ENCODE results near the gene SLC16A10.
"Not testable (repeated sequence)": the region's sequence is repeated elsewhere in the genome, so short reads cannot be mapped to it uniquely, and the experiment has no call there.

SLC16A10 gene

DNA sequence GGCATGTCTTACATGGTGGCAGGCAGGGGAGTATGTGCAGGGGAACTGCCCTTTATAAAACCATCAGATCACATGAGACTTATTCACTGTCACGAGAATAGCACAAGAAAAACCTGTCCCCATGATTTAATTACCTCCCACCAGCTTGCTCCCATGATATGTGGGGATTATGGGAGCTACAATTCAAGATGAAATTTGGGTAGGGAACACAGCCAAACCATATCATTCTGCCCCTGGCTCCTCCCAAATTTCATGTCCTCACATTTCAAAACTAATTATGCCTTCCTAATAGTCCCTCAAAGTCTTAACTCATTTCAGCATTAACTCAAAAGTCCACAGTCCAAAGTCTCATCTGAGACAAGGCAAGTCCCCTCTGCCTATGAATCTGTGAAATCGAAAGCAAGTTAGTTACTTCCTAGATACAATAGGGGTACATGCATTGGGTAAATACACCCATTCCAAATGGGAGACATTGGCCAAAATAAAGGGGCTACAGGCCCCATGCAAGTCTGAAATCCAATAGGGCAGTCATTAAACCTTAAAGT, 102.4 kb downstream of the SLC16A10 start:
- DNase-seq, result not testable (repeated sequence)

GRCh38 chr6:111190637-111191036, 103.3 kb downstream of the SLC16A10 start:
- DNase-seq, result no peak

DNA sequence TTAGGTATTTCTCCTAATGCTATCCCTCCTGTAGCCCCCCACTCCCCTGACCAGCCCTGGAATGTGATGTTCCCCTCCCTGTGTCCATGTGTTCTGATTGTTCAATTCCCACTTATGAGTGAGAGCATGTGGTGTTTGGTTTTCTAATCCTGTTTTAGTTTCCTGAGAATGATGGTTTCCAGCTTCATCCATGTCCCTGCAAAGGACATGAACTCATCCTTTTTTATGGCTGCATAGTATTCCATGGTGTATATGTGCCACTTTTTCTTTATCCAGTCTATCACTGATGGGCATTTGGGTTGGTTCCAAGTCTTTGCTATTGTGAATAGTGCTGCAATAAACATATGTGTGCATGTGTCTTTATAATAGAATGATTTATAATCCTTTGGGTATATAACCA, 103.8 kb downstream of the SLC16A10 start:
- not testable (repeated sequence) for DNase-seq

DNA sequence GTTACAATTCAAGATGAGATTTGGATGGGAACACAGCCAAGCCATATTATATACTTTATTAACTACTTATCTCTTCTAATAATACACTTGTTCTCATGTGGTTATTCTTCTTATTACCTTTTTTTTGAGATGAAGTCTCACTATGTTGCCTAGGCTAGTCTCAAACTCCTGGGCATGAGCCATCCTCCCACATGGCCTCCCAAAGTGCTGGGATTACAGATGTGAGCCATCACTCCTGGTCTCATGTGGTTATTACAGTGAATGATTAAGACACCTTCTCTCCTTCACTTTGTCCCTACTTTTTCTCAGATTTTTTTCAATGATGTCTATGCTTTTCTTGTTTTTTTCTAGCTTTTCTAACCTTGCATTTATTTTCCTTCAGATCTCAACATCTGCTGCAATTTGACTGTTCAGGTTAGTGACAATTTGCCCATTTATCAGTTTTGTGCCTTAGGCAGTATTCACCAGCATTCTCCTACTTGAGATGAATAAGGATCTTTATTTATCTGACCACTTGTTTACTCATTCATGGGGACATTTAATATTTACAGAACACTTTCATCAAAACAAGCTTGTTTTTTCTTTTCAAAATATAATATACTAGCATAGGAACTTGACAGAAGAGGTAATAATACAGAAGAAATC, 105.7 kb downstream of the SLC16A10 start:
- no peak for DNase-seq

GRCh38 chr6:111195656-111196055, 108.4 kb downstream of the SLC16A10 start:
- DNase-seq, result no peak

GRCh38 chr6:111198841-111199240, 111.5 kb downstream of the SLC16A10 start:
- no peak for DNase-seq

DNA sequence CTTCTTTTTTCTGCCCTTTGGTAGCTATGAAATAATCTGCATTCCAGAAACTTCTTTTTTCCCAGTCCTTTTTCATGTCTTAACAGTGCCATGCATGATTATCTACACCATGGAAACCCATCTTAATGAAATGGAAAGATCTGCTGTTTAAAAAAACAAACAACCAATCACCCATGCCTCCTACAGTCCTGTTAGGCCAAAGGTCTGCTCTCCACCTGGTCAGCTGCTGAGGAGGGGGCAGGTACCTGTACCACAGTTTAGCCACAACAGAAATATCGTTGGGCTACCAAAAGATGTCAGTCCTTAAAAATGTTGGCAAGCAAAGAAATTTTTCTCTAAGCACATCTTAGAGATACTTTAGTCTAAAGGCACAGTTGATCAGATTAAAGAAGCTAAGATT, 112.6 kb downstream of the SLC16A10 start:
- DNase-seq, result no peak

GRCh38 chr6:111200350-111201243, 113.3 kb downstream of the SLC16A10 start:
- no peak for DNase-seq

DNA sequence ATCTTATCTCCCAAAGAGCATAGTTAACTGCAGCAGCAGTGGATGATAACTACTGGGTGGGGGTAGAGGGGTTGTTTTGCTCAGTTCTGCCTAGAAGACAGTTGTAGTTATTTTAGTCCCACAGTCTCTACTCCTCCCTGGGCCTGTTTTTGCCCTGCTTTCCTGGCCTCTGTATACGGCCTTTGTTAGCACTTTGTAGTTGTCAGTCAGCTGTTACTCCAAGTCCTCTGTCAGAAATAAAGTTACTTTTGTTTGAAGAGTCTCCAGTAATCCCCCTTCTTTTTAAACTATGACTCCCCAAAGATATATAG, 113.9 kb downstream of the SLC16A10 start:
- DNase-seq, result no peak

DNA sequence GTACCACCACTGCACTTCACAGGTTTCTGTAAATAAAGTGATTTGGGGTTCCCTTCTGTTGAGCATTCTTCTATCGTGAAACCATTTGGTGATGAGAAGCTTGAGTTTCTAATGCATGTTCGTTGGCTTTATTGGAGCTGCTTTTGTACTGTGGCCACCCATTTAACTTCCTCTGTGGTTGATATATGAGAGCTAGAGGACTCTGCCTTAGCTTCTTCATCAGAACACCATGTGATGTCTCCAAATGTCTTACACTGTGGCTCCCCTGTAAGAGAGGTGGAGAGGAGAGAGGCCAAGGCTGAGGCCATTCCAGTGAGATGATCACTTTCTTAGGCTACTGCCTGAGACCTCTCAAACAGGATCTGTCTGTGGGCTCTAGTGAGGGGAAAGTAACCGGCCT, 114.5 kb downstream of the SLC16A10 start:
- DNase-seq, result no peak

- not testable (repeated sequence) for DNase-seq
Measured at GRCh38 chr6:111203539-111203938, 116.2 kb downstream of the SLC16A10 start.

GRCh38 chr6:111204305-111204704, 117.0 kb downstream of the SLC16A10 start:
- DNase-seq, result no peak

DNA sequence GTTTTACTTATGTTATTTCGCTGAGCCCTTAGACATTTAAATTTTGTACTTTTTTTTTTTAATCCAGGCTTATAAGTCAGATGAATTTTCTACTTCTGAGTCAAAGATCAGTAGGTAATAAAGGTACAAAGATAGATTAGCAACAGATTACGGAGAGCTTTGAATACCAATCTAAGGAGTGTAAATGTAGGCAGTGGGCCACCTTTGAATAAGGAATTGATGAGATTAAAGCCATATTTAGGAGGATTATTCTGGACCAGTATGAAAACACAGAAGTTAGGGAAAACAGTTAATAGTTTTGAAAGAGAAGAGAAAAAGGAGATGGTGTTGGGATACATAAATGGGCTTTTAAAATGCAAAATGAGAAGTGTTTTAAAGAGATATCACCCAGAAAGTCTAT, 117.6 kb downstream of the SLC16A10 start:
- DNase-seq, result no peak

GRCh38 chr6:111205502-111205901, 118.2 kb downstream of the SLC16A10 start:
- no peak for DNase-seq

DNA sequence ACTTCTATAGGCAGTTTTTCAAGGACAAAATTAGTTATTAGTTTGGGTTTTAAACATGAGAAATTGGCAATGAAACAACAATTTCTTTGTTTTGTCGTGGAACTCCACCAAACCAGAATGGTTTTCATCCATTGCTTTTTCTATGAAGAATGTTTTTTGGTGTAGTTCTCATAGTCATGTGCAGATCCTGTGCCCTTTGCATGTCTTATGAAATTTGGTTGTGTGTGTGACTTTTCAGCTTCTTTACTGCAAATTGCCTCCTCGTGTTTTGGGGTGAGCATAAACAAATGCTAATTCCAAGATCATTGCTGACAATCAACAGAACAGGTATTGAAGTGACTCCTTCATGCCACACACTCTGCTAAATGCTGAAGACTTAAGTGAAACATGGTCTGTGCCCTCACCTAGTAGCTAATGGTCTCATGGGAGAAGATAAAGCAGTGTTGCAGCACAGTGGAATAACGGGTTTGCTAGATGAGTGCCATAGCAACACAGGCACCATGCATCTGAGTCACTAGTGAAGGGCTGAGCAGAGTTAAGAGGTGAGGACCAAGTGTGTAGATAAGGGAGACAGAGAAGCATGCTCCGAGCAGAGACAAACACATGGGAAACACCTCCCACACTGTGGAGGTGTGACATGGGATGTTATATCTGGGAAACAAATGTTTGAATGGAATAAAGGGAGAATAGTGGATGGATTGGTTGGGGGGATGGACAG, 120.0 kb downstream of the SLC16A10 start:
- no peak for DNase-seq

- no peak for DNase-seq
Measured at GRCh38 chr6:111208933-111209332, 121.6 kb downstream of the SLC16A10 start.

DNA sequence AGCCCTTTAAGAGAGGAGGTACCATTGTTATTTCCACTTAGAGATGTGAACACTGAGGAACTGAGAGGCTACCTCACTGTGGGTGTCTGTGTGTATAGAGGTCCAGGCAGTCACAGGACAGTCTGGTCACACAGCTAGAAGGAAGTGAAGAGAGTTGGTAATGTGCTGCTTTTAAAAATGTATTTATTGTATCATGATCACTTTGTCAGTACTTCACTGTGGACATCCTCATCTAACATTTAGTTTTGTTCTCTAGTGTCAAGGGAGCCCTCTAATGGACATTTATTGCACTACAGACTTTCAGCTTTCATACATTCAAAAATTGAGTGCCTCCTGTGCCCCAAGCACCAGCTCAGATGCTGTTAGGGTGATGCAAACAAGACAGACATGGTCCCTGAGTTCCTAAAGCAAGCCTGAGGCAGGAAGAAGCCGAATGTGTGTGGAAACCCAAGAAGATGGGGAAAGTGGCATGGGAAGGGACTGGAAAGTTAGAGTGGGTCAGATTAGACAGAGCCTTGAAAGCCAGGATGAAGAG, 123.0 kb downstream of the SLC16A10 start:
- no peak for DNase-seq

GRCh38 chr6:111211411-111212030, 124.2 kb downstream of the SLC16A10 start:
- no peak for DNase-seq

DNA sequence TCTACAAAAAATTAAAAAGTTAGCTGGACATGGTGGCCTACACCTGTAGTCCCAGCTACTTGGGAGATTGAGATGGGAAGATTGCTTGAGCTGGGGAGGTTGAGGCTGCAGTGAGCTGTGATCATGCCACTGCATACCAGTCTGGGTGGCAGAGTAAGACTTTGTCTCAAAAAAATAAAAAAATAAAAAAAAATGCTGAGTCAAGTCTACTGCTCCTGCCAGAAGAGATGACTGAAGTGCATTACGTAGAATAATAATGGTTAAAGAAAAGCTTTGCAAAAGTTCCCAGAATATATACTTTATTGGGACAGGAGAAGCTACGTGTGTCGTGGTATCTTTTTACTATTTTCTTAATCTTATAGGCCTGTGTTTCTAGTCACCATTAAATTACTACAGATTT, 125.3 kb downstream of the SLC16A10 start:
- DNase-seq, result no peak

DNA sequence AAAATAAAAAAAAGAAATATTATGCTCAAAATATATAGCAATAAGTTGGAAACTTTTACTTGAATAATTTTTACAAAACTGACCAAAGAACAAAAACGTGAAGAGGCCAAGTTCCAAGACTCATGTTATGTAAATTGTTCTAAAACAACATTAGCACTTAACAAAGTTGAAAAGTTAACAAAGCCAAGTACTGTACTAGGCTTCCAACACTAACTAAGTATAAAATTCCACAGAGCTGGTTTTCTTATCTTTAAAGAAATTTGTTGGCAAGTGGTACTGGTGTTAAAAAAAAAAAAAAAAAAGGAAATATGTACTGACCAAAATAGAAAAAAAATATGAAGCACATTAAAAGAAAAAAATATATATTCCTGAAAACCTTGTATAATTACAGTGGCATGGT, 127.8 kb downstream of the SLC16A10 start:
- DNase-seq, result no peak

GRCh38 chr6:111219785-111220184, 132.5 kb downstream of the SLC16A10 start:
- DNase-seq, result no peak

DNA sequence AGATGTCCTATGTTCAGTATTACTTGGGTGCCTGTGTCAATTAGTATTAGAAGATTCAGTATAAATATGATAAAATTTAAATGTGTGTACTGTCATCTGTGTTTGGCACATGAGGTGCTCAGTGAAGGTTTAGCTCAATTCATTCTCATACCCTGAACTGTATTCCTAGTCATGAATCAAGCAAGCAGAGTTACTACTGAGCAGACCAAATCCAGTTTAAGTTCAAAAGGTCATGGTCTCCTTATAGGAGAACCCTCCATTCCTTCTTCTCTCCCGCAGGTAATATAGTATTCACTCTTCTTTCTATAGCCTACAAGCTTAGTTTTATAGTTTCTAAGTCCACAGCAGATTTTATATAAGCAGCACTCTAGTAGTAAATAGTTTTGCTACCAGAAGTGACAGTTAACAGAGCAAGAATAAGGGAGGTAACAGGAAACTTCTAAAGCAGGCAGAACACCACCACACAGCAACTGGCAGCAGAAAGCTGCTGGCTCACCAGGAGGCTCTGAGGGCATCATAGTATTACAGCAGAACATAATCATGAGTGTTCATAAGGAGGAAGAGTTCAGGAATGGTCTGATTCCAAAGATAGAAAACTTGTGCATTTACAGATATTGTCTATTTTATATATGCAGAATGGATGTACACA, 133.2 kb downstream of the SLC16A10 start:
- no peak for DNase-seq

All from activated CD4-positive, alpha-beta T cell treated with anti-CD3 and anti-CD28 coated beads for 1 hour (primary cell).